Cardiac fibroblast (primary cell): ENCODE measurements around the gene GFRA4.

Experiments
- DNase-seq, 2 donors: peaks; one replicate each; pipeline versions ENCODE4 v3.0.0 to v3.0.0-alpha.2; 2010; ENCODE audit warnings: low read depth in 2 of 2
- H3K4me3 ChIP-seq, 2 donors: replicated peaks in 1 of 2; 1 replicate in 1 of 2; 2 replicates in 1 of 2; pipeline ENCODE4 v1.5.1; 2011; ENCODE audit warnings: low read depth in 2 of 2, low read length in 2 of 2, mild to moderate bottlenecking in 2 of 2, moderate library complexity in 1 of 2
- TF ChIP-seq, protein P1 (sequence below): IDR thresholded peaks from one replicate; pipeline ENCODE4 v1.5.1; 2011; ENCODE audit warnings: low read depth, mild to moderate bottlenecking, low read length, inconsistent platforms

Gene GFRA4

GRCh38 chr20:3659492-3660261 lies 3.5 kb downstream of the GFRA4 start:
- H3K4me3 ChIP-seq, result no peak overlapping the region
- TF ChIP-seq, protein P1, sequence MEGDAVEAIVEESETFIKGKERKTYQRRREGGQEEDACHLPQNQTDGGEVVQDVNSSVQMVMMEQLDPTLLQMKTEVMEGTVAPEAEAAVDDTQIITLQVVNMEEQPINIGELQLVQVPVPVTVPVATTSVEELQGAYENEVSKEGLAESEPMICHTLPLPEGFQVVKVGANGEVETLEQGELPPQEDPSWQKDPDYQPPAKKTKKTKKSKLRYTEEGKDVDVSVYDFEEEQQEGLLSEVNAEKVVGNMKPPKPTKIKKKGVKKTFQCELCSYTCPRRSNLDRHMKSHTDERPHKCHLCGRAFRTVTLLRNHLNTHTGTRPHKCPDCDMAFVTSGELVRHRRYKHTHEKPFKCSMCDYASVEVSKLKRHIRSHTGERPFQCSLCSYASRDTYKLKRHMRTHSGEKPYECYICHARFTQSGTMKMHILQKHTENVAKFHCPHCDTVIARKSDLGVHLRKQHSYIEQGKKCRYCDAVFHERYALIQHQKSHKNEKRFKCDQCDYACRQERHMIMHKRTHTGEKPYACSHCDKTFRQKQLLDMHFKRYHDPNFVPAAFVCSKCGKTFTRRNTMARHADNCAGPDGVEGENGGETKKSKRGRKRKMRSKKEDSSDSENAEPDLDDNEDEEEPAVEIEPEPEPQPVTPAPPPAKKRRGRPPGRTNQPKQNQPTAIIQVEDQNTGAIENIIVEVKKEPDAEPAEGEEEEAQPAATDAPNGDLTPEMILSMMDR, result no peak
- DNase-seq, result no peak

DNA sequence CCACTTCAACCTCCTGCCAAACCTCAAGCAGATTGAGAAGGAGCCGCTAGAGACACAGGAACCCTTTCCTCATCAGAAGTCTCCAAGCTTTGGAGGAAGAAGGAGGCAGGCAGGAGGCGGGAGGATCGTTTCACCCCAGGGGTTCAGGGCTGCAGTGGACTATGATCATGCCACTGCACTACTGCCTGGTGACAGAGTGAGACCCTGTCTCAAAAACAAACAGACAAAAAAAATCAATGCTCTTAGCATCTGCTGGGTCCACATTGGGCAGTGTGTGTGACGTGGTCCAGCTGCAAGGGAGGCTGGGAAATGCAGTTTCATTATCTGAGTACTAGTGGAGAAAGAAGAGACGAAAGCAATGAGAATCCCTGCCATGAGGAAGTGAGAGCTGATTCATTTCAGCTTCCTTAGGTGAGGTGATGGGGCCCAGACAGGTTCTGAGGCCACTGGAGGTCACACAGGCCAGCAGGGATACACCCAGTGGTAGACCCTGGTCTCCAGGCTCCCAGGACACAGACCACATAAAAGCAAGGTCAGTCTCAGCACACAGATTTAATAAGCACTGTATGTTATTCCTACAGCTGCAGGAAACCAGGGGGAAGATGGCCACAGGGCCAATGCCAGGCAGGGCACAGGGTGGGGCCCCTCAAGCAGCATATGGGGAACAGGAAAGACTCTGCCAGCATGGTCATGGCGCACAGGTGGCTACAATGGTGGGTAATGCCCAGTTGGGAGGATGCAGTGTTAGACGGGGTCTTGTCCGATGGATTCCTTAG lies 4.3 kb downstream of the GFRA4 start:
- peak in 1 of 2 donors; percentile 14 for DNase-seq
- H3K4me3 ChIP-seq, result no peak overlapping the region
- TF ChIP-seq, protein P1, result no peak

DNA sequence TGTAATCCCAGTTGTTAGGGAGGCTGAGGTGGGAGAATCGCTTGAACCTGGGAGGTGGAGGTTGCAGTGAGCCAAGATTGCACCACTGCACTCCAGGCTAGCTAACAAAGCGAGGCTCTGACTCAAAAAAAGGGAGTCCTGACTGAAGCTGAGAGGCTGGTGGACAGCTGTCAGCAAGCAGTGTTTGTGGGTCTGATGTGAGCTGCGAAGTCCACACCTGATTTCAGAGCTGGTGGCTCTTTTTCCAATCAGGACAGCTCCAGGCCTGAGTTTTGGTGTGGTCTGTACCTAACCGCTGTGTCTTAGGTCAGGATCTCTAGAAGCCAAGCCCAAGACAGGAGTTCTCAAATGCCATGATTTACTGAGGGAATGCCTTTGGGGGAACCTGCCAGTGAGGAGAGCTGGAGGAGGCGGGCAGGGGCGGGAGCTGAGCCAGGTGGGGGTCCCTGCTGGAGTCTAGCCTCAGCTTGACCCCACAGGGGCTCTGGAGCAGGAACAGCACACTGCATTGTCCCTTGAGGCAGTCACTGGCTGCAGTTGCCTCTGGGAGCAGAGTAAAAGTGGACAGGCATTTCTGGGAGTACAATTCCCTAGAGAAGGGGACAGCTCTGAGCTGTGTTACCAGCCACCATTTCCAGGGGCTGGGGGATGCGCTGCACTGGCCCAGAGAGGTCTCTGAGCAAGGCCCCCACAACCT lies 5.0 kb downstream of the GFRA4 start:
- H3K4me3 ChIP-seq, result no peak overlapping the region
- no peak for DNase-seq
- TF ChIP-seq, protein P1, result no peak

DNA sequence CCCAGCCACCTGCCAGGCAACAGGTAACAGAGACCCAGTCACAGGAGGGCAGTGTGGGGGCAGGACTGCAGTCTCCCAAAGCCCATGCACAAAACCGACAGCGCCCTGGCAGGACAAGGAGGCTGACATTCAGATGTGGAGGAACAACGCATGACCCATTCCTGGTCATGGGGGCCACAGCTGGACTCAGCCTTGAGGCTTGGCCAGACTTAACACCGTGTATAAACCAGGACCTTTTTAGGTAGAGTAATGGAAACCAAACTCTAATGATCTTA lies 8.1 kb downstream of the GFRA4 start:
- TF ChIP-seq, protein P1, result no peak
- no peak overlapping the region for H3K4me3 ChIP-seq
- DNase-seq, result no peak

GRCh38 chr20:3654326-3655130 lies 8.7 kb downstream of the GFRA4 start:
- no peak for DNase-seq
- TF ChIP-seq, protein P1, result no peak
- no peak overlapping the region for H3K4me3 ChIP-seq

DNA sequence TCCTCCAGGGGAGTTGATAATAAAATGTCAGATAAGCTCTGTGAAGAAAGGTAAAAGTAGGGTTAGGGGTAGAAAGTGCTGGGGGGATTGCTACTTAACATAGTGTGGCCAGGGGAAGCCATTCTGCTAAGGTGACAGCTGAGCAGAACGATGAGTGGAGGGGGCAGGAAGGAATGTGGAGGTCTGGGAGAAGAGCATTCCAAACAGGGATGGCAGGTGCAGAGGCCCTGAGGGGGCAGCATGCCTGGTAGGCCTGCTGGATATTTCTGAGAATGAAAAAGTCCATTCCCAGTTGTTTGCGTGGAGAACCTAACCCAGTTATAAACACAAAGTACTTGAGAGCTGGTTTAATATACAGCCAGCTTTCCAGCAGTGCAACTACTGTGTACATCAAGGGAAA lies 9.3 kb downstream of the GFRA4 start:
- DNase-seq, result no peak
- no peak overlapping the region for H3K4me3 ChIP-seq
- TF ChIP-seq, protein P1, result no peak
